Muscle of leg (tissue), 11 donors: ENCODE data around the gene SELENON. TPM values are rescaled to one million over a fixed set of nuclear protein-coding genes. Genes with fewer than 3 reads are reported as not detected.
"Not testable (repeated sequence)": the region's sequence is repeated elsewhere in the genome, so short reads cannot be mapped to it uniquely, and the experiment has no call there.

Experiments used
- DNase-seq: peaks from one replicate; pipeline ENCODE4 v3.0.0; 2013
- H3K27ac ChIP-seq: one replicate; pipeline ENCODE4 v1.5.1; 2013; ENCODE audit warnings: mild to moderate bottlenecking, low read length, control low read depth
- H3K27me3 ChIP-seq: one replicate; pipeline ENCODE4 v1.6.1; 2013; ENCODE audit warnings: low read length; ENCODE audit not compliant: control insufficient read depth, insufficient read depth
- H3K36me3 ChIP-seq: one replicate; pipeline ENCODE4 v1.6.1; 2013; ENCODE audit warnings: low read length; ENCODE audit not compliant: control insufficient read depth, insufficient read depth
- H3K4me1 ChIP-seq: one replicate; pipeline ENCODE4 v1.6.1; 2013; ENCODE audit warnings: low read length; ENCODE audit not compliant: control insufficient read depth, insufficient read depth
- H3K4me3 ChIP-seq: one replicate; pipeline ENCODE4 v1.5.1; 2013; ENCODE audit warnings: low read length, control low read depth
- H3K9me3 ChIP-seq: replicated peaks from 2 replicates; pipeline ENCODE4 v1.6.1; 2013; ENCODE audit warnings: low read depth, low read length; ENCODE audit not compliant: control insufficient read depth
- WGBS: methylation state at CpG from one replicate; pipeline ENCODE4 v1.1.5; 2013; ENCODE audit warnings: missing lambda C conversion rate; ENCODE audit not compliant: insufficient coverage; 5-methylcytosine and 5-hydroxymethylcytosine counted together
- polyA plus RNA-seq, 8 donors: library from polyadenylated mRNA; unstranded; fragments of 120-200 nt; gene quantifications; one replicate each; pipeline versions ENCODE4 v1.2.1 to v1.2.3, GENCODE V29; 2013; ENCODE audit warnings: inconsistent platforms in 1 of 8, low replicate concordance in 1 of 8; ENCODE audit not compliant: insufficient read length in 8 of 8, insufficient read depth in 1 of 8
- total RNA-seq: library from RNA; stranded (reverse); fragments of 120-200 nt; gene quantifications from one replicate; pipeline ENCODE4 v1.2.4, GENCODE V29; 2013

SELENON gene
- total and polyA plus RNA-seq, 9 donors = 23.1 to 88.0 (median 64.9) TPM

DNA sequence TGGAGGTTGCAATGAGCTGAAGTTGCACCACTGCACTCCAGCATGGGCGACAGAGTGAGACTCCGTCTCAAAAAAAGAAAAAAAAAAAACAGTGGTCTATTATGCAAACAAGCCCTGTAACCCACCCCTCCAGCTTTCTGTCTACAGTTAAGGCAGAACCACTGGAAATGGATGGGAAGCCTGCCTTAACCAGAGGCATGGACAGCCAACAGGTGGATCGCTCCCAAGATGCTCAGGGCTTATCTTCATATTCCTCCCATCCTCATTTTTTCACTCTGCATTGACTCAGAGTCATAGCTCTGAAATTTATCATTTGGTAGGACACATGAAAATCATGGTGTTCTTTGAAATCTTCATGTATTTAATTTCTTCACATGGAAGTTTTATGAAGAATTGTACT, 28.5 kb downstream of the SELENON start:
- no peak for DNase-seq
- H3K36me3 ChIP-seq = peaks cover 78% of the 10 kb centered on the region
- H3K27me3 ChIP-seq = no peaks in the 10 kb centered on the region
- H3K4me1 ChIP-seq = no peaks in the 10 kb centered on the region
- H3K27ac ChIP-seq = no peak overlapping the region
- H3K9me3 ChIP-seq = no peaks in the 10 kb centered on the region
- H3K4me3 ChIP-seq = no peak overlapping the region
- WGBS = no CpG with 5 or more reads among the region's 3 CpGs

DNA sequence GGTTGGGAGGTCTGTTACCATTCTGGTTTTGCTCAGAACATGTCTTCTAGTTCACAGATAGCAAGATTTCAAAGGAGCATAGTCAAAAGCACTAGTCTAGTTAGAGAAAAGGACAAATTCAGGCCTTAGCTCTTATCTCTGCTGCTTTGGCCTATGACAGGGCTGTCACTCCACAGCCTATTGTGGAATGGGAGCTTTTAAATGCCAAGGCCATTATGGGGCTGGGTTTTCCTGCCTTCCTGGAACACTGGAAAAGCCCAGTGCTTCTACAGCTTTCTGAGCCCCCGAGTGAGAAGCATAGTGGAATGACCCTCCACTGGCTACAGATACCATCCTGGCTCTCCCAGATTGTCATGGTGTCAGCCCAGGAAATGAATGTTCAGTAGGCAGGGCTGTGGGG, 29.1 kb downstream of the SELENON start:
- Histone ChIP-seq H3K27me3 (no peaks in the 10 kb centered on the region), H3K27ac (no peak overlapping the region), H3K36me3 (peaks cover 80% of the 10 kb centered on the region), H3K4me1 (no peaks in the 10 kb centered on the region), H3K4me3 (no peak overlapping the region), H3K9me3 (no peaks in the 10 kb centered on the region)
- DNase-seq = no peak
- WGBS = 83% methylated on average over 1 of the region's 1 CpG

DNA sequence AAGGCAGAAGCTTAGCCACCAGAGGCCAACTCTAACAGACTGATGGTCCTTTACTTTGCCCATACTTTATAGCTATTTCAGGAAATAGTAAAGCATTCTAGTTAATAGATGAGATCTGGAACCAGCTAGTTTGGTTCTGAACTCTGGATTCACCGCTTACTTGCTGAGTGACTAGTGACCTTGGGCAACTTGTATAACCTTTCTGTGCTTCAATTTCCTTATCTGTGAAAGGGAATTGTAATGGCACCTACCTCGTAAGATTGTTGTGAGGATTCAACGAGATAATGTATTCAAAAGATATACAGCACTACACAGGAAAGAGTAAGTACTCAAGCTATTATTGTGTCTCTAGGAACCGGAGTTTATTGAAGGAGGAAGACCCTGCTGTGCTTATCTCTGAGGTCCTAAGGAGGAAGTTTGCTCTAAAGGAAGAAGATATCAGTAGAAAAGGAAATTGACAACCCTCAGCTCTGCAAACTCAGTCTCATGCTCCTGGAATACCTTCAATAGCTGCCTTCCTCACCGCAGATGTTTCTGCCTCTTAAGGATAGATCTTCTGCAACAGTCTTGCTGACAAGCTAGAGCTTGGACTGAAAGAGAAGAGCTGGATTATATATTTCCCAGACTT, 31.7 kb downstream of the SELENON start:
- Histone ChIP-seq H3K36me3 (peaks cover 82% of the 10 kb centered on the region), H3K4me3 (no peak overlapping the region), H3K27ac (no peak overlapping the region), H3K9me3 (no peaks in the 10 kb centered on the region), H3K27me3 (no peaks in the 10 kb centered on the region), H3K4me1 (no peaks in the 10 kb centered on the region)
- no peak for DNase-seq
- no CpG with 5 or more reads among the region's 5 CpGs for WGBS

DNA sequence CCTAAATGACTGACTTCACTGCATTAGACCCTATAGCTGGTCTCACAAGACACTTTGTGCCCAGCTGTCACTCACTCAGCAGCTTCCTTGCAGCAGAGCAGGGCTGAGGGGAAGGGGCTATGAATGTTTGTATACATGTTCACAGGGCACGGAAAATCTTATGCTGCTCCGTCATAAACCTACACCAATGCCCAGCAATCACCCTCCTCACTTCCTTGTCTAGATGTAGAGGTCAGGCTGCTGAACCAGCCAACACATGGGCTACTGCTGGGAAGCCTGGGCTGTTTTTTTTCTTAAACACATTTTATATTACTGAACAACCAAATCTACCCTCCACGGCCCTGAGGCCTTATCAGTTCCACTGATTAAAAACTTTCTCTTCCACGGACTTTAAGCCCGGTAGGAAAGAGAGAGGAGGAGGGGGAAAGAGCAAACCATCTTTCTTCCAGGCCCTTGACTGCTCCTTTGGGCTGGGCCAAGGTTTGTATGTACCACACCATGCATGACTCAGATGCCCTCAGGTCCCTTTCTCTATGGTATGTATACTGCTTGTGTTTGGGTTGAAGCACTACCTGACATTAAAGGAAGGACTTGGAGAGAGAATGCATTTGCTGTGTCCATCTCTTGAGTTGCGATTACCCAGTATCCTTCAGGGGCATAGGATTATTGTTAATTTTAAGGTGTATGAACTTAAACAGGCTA, 32.5 kb downstream of the SELENON start:
- no peak for DNase-seq
- no CpG with 5 or more reads among the region's 6 CpGs for WGBS
- Histone ChIP-seq H3K9me3 (no peaks in the 10 kb centered on the region), H3K27me3 (no peaks in the 10 kb centered on the region), H3K4me1 (no peaks in the 10 kb centered on the region), H3K36me3 (peaks cover 75% of the 10 kb centered on the region), H3K27ac (no peak overlapping the region), H3K4me3 (no peak overlapping the region)

DNA sequence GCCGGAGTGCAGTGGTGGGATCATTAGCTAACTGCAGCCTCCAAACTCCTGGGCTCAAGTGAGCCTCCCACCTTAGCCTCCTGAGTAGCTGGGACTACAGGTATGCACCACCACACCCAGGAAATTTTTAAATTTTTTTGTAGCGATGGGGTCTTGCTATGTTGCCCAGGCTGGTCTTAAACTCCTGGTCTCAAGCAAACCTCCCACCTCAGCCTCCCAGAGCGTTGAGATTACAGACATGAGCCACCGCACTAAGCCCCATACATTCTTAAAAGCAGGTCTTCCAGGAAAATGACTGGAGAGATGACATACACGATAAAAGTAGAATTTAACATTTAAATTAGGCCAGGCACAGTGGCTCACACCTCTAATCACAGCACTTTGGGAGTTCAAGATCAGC, 33.2 kb downstream of the SELENON start:
- Histone ChIP-seq H3K4me3 (no peak overlapping the region), H3K9me3 (no peaks in the 10 kb centered on the region), H3K27ac (no peak overlapping the region), H3K36me3 (peaks cover 68% of the 10 kb centered on the region), H3K27me3 (no peaks in the 10 kb centered on the region), H3K4me1 (no peaks in the 10 kb centered on the region)
- DNase-seq = no peak
- 100% methylated on average over 1 of the region's 5 CpGs for WGBS

DNA sequence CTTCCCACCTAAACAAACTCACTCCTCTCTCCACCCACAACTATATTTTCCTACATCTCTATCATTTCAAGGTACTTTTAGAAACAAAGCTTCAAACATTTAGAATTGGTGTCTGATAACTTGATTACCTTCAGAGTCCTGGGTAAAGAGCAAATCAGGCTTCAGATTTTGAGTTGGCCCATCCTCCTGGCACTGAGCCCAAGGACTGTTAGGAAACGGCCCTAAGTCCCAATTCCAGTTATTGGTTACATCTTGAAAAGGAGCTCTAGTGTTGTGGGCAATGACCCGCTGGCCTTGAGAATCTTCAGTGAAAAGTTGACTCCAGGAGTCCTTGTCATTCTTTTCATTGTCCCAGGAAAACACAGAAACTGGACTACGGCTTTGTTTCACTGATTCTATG, 34.9 kb downstream of the SELENON start:
- Histone ChIP-seq H3K4me1 (no peaks in the 10 kb centered on the region), H3K4me3 (no peak overlapping the region), H3K9me3 (no peaks in the 10 kb centered on the region), H3K36me3 (peaks cover 53% of the 10 kb centered on the region), H3K27me3 (no peaks in the 10 kb centered on the region), H3K27ac (no peak overlapping the region)
- DNase-seq = no peak
- 100% methylated on average over 1 of the region's 3 CpGs for WGBS

DNA sequence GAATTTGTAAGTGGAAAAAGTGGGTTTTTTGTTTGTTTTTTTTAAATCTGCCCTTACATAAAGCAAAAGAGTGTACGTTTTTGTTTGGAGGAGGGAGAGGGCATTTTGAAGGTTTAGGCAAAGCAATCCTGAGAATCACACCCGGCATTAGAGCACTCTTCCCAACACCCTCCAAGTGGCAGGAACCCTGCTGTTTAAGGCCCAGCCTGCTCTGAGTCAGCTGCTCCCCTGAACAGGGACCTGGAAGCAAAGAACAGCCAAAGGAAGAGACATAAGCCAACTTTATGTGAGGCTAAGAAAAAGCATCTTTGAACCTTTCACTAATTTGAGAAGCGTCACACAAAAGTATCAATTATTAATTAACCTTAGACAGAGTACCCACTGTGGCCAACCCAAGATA, 36.7 kb downstream of the SELENON start:
- no peaks in the 10 kb centered on the region for H3K27me3 ChIP-seq
- WGBS = 91% methylated on average over 1 of the region's 3 CpGs

DNA sequence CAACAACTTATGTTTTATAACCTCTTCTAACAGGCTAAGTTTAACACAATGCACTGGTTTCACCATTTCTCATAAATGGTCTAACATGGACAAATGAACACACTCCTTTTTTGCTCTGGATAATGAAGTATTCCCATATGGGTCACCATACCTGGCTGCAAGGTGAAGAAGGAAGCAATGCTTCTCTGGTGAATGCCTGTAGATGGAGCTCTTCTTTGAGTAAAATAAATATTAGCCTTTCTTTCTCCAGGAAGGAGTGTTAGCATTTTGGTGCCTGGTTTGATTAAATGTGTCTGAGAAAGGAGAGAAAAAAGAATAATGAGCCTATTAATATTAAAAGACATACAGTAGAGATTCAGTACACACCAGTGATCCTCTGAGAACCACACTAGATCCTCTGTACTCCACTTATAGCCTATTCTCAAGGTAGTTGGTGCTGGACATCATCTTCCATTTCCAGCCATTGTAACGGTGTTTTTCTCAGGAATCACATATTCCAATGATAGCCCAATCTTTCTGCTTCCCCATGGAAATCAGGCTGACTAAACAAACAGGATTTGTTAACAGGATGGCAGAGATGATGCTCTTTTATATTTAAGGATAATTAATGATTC, 37.4 kb downstream of the SELENON start:
- peaks cover 30% of the 10 kb centered on the region for H3K36me3 ChIP-seq
- WGBS = no CpG with 5 or more reads among the region's 1 CpG
- H3K9me3 ChIP-seq = no peaks in the 10 kb centered on the region
- no peaks in the 10 kb centered on the region for H3K4me1 ChIP-seq
- no peak overlapping the region for H3K27ac ChIP-seq
- H3K27me3 ChIP-seq = no peaks in the 10 kb centered on the region
- H3K4me3 ChIP-seq = no peak overlapping the region
- no peak for DNase-seq

More for the DNA sequence above, 36.7 kb downstream of the SELENON start:
- DNase-seq = no peak
- Histone ChIP-seq H3K36me3 (peaks cover 36% of the 10 kb centered on the region), H3K4me3 (no peak overlapping the region), H3K9me3 (no peaks in the 10 kb centered on the region), H3K4me1 (no peaks in the 10 kb centered on the region), H3K27ac (no peak overlapping the region)

DNA sequence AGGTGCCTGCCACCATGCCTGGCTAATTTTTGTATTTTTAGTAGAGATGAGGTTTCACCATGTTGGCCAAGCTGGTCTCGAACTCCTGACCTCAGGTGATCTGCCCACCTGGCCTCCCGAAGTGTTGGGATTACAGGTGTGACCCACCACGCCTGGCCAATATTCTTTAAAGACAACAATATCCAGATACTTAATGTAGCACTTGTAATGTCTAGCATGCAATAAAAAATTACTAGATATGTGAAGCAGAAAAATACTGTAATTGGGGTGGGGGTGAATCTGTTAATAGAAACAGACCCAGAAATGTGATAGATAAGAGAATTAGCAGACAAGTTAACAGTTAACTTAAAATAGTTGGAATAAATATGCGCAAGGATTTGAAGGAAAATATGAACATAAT, 39.8 kb downstream of the SELENON start:
- DNase-seq, H3K4me3 ChIP-seq, H3K27me3 ChIP-seq, H3K4me1 ChIP-seq, H3K36me3 ChIP-seq, H3K27ac ChIP-seq, H3K9me3 ChIP-seq: not testable (repeated sequence)
- WGBS = 100% methylated on average over 1 of the region's 4 CpGs

DNA sequence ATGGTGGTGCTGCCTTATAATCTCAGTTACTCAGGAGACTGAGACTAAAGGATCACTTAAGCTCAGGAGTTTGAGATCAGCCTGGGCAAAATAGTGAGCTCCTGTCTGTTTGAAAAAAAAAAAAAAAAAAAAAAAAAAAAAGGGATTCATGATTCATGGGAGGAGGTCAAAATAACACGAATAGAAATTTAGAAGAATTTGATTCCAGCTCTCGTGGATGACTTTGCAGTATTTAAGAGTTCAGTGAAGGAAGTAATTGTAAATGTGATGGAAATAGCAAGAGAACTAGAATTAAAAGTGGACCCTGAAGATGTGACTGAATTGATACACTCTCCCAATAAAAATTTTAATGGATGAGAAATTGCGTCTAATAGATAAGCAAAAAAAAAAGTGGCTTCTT, 43.5 kb downstream of the SELENON start:
- H3K4me1 ChIP-seq = no peaks in the 10 kb centered on the region
- no peaks in the 10 kb centered on the region for H3K36me3 ChIP-seq
- WGBS = no CpG with 5 or more reads among the region's 3 CpGs
- H3K4me3 ChIP-seq = no peak overlapping the region
- no peak overlapping the region for H3K27ac ChIP-seq
- DNase-seq = no peak
- no peaks in the 10 kb centered on the region for H3K27me3 ChIP-seq
- H3K9me3 ChIP-seq = no peaks in the 10 kb centered on the region
